Lower lobe of right lung (tissue), 2 donors: ENCODE measurements around the gene PUS1. TPM values are rescaled to one million over a fixed set of nuclear protein-coding genes. Genes with fewer than 3 reads are reported as not detected.
A peak's percentile ranks its signal among the peaks of the same experiment; 100 is the strongest.
"Not testable (repeated sequence)": the region's sequence is repeated elsewhere in the genome, so short reads cannot be mapped to it uniquely, and the experiment has no call there.

ENCODE experiments used
- ATAC-seq, 2 donors: fragments of 200-7000 bp; cut with Tn5 transposase; one replicate each; pipeline ENCODE4 v1.9.1; 2020 to 2022; ENCODE audit warnings: mild to moderate bottlenecking in 2 of 2, moderate library complexity in 2 of 2
- DNase-seq: peaks from one replicate; pipeline ENCODE4 v3.0.0-alpha.2; 2020
- H3K27ac ChIP-seq: fragments of 200-600 bp; one replicate; pipeline ENCODE4 v1.8.0; 2022
- H3K27me3 ChIP-seq: fragments of 200-600 bp; one replicate; pipeline ENCODE4 v1.8.0; 2022; ENCODE audit warnings: low read depth
- H3K36me3 ChIP-seq: fragments of 200-600 bp; one replicate; pipeline ENCODE4 v1.8.0; 2022; ENCODE audit warnings: mild to moderate bottlenecking
- H3K4me1 ChIP-seq: fragments of 200-600 bp; one replicate; pipeline ENCODE4 v1.8.0; 2022
- H3K4me3 ChIP-seq: fragments of 200-600 bp; one replicate; pipeline ENCODE4 v1.8.0; 2022; ENCODE audit warnings: mild to moderate bottlenecking
- H3K9me3 ChIP-seq: fragments of 200-600 bp; one replicate; pipeline ENCODE4 v1.8.0; 2022
- CTCF ChIP-seq: fragments of 200-600 bp; IDR thresholded peaks from one replicate; pipeline ENCODE4 v1.8.0; 2022; ENCODE audit warnings: antibody characterized with exemption, mild to moderate bottlenecking
- intact Hi-C: fragments of 100-400 bp; cut with DNase I; formaldehyde crosslinking; loops from one replicate; pipeline ENCODE4 v1.11.0; 2022
- long read RNA-seq: library from polyadenylated mRNA; unstranded; transcript quantifications from one replicate; pipeline ENCODE4 v2.0.0, GENCODE V29; 2021
- total RNA-seq: library from RNA; stranded (reverse); fragmentation: NEBNext Ultra II Directional; extraction: Animal tissue kit (Norgen Biotek cat#: 25700); gene quantifications from one replicate; pipeline ENCODE4 v1.2.1, GENCODE V29; 2021
- donor health status: DM: no; HTN: yes; CAD: no; lungs with severe emphysema.

The PUS1 gene
- total RNA-seq, result 19.1 TPM
- long read RNA-seq, full-length matches to known transcripts, result 7 of 18 reads
- long read RNA-seq, partial matches to known transcripts, result 7 of 18 reads
- long read RNA-seq, other reads (novel, unspliced or antisense), result 4 of 18 reads

DNA sequence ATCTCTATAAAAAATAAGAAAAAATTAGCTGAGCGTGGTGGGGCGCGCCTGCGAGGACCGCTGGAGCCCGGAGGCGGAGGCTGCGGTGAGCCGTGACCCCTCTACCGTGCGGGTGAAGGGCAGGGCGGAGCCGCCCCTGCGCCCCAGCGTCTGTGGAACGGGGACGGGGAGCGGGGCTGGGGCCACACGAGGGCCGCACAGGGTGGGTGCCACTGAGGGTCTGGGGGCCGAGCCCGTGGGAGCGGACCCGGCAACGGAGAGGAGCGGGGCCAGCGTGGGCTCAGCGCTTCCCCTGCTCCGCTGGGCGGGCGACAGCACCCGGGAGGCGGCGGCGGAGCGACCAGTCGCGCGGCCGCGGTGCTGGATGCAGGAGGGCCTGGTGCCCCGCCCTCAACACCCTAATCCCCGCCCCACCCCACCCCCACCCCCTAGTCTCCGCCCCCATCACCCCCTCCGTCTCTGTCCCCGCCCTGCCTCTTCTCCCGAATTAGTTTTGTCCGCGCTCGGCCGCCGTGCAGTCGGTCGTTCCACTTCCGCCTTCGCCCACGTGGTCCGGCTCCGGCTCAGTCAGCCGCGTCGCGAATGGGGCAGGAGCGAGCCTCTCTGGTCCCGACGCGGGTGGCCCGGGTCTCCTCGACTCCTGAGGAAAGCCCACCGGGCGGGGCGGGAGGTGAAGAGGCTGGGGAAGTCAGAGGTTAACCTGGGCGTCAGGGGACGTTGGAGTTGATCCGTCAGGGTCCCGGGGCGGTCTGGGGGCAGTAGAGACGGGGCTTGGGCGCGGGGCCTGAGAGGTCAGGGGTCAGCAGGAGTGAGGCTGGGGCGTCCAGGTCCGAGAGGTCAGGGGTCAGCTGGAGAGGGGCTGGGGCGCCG, at the start of gene PUS1:
TSS of gene PUS1 (plus strand) at position 566 of the 870 bp plus-strand sequence. CDS start 447 bp downstream, outside the sequence.
- Histone ChIP-seq H3K36me3 (peaks cover 25% of the 10 kb centered on the region), H3K4me3 (peak within 1 kb of the TSS; percentile 77), H3K27ac (peak within 1 kb of the TSS; percentile 81), H3K9me3 (no peaks in the 10 kb centered on the region), H3K27me3 (no peaks in the 10 kb centered on the region), H3K4me1 (peaks cover 30% of the 10 kb centered on the region)
- peak; percentile 95 for DNase-seq
- peak; percentile 97 for ATAC-seq
- intact Hi-C loops, result no loop called here
- no peak for TF ChIP-seq CTCF

- ATAC-seq (peak in 1 of 2 donors; percentile 70), DNase-seq (no peak)
- intact Hi-C loops, result no loop called here
- no peaks in the 10 kb centered on the region for H3K4me1 ChIP-seq
- H3K9me3 ChIP-seq, result peaks cover 7% of the 10 kb centered on the region
- H3K27me3 ChIP-seq, result no peaks in the 10 kb centered on the region
- no peak for TF ChIP-seq CTCF
- H3K36me3 ChIP-seq, result no peaks in the 10 kb centered on the region
- no peak overlapping the region for H3K27ac ChIP-seq
- no peak overlapping the region for H3K4me3 ChIP-seq
These were observed 46.1 kb upstream of the PUS1 start for GRCh38 chr12:131882804-131883520.

- H3K4me3 ChIP-seq, result no peak overlapping the region
- no peaks in the 10 kb centered on the region for H3K36me3 ChIP-seq
- intact Hi-C loops, result no loop called here
- DNase-seq (no peak), ATAC-seq (peak in 1 of 2 donors; percentile 56)
- no peaks in the 10 kb centered on the region for H3K4me1 ChIP-seq
- no peak for TF ChIP-seq CTCF
- no peaks in the 10 kb centered on the region for H3K27me3 ChIP-seq
- H3K27ac ChIP-seq, result no peak overlapping the region
- H3K9me3 ChIP-seq, result peaks cover 7% of the 10 kb centered on the region
These were observed 45.6 kb upstream of the PUS1 start for GRCh38 chr12:131883521-131883900.

DNA sequence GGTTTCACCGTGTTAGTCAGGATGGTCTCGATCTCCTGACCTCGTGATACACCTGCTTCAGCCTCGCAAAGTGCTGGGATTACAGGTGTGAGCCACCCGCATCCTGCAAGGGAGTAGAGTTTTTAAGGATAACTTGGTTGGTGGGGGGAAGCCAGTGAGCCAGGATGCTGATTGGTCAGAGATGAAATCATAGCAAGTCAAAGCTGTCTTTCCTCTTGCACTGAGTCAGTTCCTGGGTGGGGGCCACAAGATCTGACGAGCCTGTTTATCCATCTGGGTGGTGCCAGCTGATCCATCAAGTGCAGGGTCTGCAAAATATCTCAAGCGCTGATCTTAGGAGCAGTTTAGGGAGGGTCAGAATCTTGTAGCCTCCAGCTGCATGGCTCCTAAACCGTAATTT, 44.0 kb upstream of the PUS1 start:
- H3K9me3 ChIP-seq, H3K27me3 ChIP-seq, ATAC-seq, H3K4me3 ChIP-seq, H3K36me3 ChIP-seq, intact Hi-C loops, H3K4me1 ChIP-seq, H3K27ac ChIP-seq, DNase-seq: not testable (repeated sequence)

DNA sequence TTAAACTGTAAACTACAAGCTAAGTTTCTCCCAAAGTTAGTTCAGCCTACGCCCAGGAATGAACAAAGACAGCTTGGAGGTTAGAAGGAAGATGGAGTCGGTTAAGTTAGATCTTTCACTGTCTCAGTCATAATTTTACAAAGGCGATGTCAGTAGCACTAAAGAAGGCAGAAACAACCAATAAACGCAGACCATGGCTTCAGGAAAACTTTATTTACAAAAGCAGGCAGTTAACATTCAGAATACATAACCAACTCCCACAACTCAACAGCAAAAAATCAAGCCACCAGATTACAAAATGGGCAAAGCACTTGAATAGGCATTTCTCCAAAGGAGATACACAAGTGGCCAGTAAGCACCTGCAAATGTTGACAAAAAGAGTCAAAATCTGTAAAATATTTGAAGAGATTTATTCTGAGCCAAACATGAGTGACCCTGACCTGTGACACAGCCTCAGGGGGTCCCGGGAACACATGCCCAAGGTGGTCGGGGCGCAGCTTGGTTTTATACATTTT, 43.5 kb upstream of the PUS1 start:
- Histone ChIP-seq H3K9me3 (peaks cover 7% of the 10 kb centered on the region), H3K36me3 (no peaks in the 10 kb centered on the region), H3K4me1 (no peaks in the 10 kb centered on the region), H3K27me3 (no peaks in the 10 kb centered on the region), H3K4me3 (no peak overlapping the region), H3K27ac (no peak overlapping the region)
- no peak for DNase-seq
- no peak for ATAC-seq
- intact Hi-C loops, result no loop called here
- TF ChIP-seq CTCF, result no peak

GRCh38 chr12:131891722-131892121, 37.4 kb upstream of the PUS1 start:
- H3K4me3 ChIP-seq, DNase-seq, H3K9me3 ChIP-seq, intact Hi-C loops, H3K27ac ChIP-seq, H3K36me3 ChIP-seq, ATAC-seq, H3K27me3 ChIP-seq: not testable (repeated sequence)
- peaks cover 13% of the 10 kb centered on the region for H3K4me1 ChIP-seq
